Activated T-cell treated with anti-CD3 and anti-CD28 coated beads for 24 hours (primary cell): ENCODE measurements around the gene C5AR1.
"Not testable (repeated sequence)": the region's sequence is repeated elsewhere in the genome, so short reads cannot be mapped to it uniquely, and the experiment has no call there.

Experiments
- DNase-seq: peaks from one replicate; pipeline ENCODE4 v3.0.0-alpha.2; 2020; ENCODE audit warnings: low read depth

Gene C5AR1

DNA sequence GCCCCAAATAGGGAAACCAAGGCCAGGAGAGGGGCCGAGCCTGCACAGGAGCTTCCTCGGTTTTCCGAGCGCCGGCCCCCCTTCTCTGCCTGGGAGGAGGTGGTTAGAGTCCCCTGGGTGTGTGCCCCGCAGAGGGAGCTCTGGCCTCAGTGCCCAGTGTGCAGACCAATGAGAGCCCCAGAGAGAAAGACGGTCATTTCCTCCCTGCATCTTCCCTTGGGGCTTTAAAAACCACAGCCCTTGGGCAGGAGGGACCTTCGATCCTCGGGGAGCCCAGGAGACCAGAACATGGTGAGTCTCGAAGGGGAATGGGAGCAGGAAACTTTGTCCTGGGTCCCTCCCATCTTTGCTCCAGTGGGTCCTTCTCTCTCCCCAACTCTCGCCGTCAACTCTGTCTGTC, at the start of gene C5AR1:
TSS of gene C5AR1 (plus strand) at position 254 of the 400 bp plus-strand sequence. CDS start at position 289, 35 bp downstream.
- no peak for DNase-seq

DNA sequence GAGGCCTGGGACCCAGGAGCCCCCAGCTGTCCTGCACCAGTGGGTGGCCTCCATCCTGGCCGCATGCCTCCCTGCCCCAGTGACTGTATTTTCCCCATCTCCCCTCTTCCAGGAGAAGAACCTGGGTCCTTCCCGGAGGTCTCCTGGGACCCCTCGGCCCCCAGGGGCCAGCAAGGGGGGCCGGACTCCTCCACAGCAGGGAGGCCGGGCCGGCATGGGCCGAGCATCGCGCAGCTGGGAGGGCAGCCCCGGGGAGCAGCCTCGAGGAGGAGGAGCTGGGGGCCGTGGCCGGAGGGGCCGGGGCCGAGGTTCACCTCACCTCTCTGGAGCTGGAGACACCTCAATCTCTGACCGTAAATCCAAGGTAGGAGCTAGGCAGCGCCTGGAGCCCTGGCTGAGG, 49.2 kb upstream of the C5AR1 start:
- DNase-seq, result no peak

DNA sequence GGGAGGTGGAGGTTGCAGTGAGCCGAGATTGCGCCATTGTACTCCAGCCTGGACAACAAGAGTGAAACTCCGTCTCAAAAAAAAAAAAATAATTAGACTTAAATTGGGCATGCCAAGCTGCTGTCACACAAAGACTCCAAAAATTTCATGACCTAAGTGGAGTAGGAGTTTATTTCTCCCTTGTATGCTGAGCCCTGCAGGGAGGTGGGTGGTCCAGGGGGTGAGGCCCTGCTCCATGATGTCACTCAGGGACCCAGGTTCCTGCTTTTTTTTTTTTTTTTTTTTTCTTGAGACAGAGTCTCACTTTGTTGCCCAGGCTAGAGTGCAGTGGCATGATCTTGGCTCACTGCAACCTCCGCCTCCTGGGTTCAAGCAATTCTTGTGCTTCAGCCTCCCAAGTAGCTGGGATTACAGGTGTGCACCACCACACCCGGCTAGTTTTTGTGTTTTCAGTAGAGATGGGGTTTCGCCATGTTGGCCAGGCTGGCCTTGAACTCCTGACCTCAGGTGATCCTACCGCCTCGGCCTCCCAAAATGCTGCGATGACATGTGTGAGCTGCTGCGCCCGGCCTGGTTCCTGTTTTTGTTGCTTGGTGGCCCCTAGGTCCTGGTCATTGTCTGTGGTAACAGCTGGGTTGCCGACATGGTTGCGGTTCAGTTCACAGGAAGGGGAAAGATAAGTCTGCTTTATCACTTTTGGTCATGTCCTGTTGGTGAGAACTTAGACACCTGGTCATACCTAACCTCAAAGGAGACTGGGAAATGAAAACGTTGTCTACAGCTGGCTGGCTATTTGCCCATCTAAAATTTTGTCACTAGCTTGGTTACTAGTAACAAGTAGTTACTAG, 47.5 kb upstream of the C5AR1 start:
- DNase-seq, result not testable (repeated sequence)

DNA sequence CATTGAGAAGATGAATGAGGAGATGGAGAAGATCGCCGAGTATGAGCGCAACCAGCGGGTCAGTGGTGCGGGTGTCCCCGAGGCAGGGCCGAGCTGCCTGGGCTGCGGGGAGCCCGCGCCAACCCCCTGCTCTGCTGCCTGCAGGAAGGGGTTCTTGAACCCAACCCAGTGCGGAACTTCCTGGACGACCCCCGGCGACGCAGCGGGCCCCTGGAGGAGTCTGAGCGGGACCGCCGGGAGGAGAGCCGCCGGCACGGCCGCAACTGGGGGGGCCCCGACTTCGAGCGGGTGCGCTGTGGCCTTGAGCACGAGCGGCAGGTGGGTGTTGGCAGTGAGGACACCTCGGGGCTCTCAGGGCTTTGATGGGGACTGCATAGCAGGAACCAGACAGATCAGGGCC, 45.0 kb upstream of the C5AR1 start:
- DNase-seq, result no peak

DNA sequence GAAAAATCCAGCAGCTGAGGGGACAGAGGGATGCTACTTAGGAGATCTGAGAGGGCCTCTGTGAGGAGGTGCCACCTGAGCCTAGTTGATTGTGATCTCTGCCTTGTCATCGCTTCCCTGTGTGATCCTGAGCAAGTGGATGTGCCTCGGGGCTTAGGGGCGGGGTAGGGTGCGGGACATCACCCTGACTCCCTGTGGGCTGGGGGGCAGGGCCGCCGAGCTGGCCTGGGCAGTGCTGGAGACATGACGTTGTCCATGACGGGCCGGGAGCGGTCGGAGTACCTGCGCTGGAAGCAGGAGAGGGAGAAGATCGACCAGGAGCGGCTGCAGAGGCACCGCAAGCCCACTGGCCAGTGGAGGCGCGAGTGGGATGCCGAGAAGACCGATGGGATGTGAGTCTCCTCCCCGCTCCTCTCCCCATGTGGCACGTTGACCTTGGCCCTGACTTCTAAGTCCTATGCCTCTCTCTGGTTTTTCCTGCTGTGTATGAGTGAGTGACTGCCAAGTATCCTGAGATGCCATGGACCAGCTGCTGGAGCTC, 43.2 kb upstream of the C5AR1 start:
- no peak for DNase-seq

DNA sequence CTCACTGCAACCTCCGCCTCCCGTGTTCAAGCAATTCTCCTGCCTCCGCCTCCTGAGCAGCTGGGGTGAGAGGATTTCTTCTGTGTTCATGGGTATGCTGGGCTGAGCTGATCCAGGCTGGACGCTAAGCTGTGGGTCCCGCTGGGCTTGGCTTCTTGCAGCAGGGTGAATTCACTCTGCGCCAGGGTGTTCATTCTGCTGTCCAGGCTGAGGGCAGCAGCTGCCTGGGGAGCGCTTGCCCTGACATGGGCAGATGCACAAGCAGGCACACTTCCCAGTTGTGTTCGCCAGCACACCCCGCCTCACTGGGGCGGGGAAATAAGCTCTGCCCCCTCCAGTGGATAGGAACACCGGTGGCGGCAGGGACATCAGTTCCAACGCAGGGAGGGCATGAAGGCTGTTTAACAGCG, 42.3 kb upstream of the C5AR1 start:
- no peak for DNase-seq

DNA sequence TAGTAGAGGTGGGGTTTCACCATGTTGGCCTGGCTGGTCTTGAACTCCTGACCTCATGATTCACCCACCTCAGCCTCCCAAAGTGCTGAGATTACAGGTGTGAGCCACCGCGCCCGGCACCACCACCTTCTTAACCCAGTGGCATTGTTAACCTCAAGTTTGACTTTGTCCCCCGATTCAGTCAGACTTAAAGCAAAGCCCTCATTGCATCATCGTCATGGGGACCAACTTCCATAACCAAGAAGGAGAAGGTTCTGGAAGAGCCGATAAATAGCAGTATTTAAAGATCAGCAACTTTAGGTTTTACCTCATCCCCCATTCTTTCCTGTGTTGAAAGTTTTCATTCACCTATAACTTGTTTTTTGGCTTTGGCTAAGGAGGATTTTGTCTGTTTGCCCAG, 41.6 kb upstream of the C5AR1 start:
- no peak for DNase-seq

DNA sequence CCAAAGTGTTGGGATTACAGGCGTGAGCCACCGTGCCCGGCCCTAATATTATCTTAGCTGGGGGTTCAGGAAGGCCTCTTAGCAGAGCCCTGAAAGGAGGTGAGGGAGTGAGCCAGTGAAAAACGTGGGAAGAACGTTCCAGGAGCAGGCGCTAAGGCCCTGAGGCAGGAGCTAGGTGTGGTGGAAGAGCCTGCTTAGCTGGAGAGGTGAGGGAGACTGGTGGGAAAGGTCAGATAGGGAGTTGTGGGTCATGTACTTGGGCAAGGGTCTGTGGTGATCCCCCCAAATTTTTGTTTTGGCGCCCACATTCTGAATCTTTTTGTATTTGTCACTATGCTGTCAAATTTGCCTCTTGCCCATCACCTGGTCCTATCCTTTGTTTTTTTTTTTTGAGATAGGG, 40.1 kb upstream of the C5AR1 start:
- no peak for DNase-seq

DNA sequence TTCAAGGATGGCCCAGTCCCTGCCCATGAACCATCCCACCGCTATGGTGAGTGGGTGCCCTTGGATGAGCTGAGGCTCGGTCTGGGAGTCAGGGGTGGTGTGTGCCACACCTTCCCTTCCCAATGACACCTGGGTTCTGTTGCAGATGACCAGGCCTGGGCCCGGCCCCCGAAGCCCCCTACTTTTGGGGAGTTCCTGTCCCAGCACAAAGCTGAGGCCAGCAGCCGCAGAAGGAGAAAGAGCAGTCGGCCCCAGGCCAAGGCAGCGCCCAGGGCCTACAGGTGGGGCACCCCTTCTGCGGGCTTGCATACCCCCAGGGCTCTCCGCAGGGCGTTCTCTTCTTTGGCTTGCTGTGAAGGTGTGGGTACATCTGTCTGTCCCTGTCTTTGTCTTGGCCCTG, 39.3 kb upstream of the C5AR1 start:
- no peak for DNase-seq

DNA sequence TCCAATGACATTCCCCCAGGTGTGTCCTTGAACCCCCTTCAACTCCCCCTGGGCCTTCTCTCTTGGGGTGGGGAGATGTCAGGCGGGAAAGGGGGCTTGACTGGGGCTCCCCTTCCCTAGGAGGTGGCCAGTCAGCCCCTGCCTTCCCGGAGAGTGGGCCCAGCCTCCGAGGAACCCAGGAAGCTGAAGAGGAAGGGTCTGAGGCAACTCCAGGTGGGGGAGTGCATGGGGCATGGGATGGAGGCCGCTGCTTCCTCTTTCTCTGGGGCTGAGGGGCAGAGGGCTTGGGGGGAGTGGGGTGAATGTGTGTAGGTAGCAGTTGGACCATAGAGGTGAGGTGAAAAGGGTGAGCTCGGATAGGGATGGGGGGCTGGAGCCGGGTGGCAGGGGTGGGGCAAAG, 37.7 kb upstream of the C5AR1 start:
- DNase-seq, result no peak

DNA sequence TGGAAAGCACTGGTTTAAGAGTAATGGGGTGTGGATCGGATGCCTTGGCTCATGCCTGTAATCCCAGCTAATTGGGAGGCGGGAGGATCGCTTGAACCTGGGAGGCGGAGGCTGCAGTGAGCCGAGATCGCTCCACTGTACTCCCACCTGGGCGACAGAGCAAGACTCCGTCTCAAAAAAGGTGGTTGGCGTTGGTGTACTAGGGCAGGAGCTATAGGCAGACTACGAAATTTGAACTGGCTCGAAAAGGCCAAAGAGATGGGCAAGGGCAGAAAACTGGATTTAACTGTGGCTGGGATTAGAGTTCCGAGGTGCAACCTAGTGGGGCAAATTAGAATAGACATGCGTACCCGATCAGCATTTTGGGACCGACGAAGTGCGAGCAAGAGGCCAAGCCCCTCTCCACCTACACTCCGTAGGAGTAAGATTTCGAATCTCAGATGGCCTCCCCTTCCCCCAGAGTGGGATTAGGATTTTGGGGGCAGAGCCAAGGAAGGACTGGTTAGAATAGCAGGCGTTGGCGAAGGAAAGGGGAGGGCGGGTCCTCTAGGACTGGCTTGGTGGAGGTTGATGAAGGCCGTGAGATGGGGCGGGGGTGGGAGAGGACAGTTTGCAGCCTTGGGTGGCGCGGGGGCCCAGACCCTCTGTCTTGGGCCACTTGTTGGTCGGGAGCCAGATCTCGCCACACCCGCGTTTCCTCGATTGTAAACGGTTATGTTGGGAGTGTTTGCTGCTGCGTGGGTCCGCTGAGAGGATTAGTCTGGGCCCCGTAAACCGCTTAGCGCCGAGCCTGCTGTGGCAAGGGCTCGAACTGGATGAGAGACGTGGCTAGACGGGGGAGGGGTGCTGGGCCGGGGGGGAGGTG, 37.0 kb upstream of the C5AR1 start:
- DNase-seq, result no peak

DNA sequence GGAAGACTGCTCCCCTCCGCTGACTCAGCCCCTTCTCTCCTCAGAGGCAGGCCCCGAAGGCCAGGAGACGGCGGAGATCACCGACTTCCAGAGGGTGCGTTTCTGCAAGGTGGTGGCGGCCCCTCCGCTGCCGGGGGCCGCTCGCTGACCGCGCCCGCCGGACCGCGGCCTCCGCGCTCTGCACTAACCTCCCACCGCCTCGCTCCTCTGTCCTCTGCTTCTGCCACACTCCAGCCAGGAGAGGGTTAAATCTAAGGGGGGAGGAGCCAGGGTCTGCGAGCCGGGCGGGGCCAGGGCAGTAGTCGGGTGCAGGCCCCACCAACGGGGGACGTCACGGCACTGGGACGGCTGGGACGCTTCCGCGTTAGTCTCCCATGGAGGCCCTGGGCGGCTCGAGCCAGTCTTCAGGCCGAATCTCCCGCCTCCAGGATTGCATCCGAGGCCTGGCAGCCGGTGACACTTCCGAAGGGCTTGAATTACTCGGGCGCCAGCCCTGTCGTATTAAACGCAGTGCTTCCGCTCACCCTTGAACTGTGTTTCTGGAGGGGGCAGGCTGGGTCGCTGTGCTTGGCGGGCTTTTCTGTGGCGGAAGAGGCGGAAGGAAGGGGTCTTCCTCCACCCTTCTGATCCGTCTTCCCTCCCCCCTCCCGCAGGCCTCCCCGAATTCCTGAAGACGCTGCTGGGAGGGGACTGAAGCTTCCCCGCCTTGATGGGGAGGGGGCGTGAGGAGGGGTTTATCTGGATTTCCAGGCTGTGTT, 36.2 kb upstream of the C5AR1 start:
- peak; percentile 84 for DNase-seq

DNA sequence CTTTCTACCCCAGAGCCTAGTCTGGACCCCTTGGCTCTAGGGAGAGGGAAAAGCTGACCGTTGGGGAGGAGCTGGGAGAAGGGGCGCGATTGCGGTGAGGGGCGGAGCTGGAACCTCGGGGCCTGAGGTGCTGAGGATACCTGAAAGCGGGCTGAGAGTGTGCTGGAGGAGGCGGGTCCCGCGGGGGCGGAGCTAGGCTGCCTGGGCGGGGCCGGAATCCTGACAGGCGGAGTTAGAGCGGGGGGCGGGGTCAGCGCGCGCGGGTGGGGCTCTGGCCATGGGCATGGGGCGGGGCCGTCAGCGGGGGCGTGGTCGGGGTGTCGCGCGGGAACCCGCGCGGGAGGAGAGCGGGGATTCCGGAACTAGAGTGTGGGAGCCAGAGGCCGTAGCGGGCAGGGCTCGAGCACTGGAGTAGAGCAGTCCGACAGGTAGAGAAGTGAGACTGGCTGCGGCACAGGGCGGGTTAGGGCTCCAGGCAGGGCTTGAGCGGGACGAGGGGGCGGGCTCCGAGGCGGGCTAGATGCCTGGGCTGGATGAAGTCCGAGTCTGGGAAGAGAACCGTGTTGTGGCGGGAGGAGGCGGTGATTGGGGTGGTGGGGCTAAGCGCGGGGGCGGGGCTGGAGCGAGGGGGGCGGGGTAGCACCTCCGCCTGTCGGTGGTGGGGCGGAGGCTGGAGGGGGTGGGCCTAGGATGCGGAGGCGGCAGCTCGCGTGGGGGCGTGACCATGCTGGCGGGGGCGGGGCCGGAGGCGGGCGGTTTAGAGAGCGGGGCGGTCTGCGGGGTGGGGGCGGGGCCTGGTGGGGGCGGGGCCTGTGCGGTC, 35.4 kb upstream of the C5AR1 start, which contains the start of gene INAFM1:
TSS of gene INAFM1 (plus strand) at position 815 of the 820 bp plus-strand sequence. CDS start 35 bp downstream, outside the sequence.
- DNase-seq, result peak; percentile 97

DNA sequence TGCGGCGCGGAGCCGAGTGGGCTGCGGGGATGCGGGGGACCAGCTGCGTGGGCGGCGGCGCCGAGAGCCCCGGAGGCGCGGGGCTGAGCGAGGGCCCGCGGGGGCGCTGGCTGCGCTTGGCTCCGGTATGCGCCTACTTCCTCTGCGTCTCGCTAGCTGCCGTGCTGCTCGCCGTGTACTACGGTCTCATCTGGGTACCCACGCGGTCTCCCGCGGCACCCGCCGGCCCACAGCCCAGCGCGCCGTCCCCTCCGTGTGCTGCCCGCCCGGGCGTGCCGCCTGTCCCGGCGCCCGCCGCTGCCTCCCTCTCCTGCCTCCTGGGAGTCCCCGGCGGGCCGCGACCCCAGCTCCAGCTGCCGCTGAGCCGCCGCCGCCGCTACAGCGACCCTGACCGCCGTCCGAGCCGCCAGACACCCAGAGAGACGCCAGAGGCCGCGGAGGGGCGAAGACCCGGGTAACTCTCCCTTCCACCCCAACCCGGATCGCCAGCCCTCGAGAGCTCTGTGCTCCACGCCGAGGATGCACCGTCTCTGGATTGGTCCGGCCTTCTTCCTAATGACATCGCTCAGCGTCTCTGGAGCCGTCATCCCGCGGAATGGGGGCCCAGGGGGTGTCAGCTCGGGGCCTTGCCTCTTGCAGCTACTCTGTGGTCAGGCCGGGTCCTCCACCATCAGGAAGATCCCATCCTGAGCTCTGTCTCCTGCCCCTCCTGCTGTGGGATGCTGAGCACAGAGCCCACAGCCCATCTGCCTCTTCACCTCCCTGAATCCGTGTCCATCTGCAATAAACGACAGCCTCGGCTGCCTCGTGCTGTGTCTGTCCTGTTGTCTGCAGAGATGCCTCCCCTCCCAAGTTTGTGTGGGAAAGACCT, 34.5 kb upstream of the C5AR1 start:
- DNase-seq, result no peak

DNA sequence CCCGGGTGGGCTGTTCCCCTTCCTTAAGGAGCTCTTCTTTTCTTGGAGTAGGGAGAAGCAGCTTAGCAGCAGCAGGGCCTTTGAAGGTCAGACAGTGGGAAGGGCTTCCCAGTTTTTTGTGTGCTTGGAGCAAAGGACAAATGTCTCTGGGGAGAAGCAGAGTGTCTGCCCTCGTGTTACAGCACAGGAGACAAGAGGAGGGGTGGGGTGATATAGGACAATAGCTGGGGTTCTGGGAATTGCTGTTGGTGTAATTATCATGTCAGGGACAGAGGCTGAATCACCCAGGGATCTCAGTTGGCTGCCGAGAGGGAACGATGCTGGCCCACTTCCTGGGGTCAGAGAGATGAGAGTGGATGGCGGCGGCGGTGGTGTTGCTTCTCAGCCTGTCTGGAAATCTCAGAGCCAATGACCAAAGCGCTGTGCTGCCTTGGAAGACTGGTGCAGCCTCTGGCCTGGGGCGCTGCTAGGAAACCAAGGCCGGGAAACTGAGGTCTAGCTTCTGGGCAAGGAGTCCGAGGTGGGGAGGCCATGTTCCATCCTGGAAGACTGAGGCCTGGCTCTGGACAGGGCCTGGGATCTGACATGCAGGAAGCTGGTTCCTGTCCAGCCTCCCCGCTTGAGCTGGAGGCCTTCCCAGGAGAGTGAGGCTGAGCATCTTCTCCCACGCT, 33.7 kb upstream of the C5AR1 start:
- no peak for DNase-seq

DNA sequence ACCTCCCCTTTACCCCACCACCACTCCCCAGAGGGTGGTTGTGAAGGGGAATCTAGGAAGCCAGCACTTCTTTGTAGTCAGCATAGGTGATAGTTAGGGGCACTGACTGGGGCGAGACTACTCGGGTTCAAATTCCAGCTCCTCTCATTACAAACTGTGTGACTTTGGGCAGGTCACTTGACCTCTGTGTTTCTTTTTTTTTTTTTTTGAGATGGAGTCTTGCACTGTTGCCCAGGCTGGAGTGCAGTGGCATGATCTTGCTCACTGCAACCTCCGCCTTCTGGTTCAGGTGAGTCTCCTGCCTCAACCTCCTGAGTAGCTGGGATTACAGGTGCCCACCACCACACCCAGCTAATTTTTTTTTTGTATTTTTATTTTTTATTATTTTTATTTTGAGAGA, 33.1 kb upstream of the C5AR1 start:
- not testable (repeated sequence) for DNase-seq

DNA sequence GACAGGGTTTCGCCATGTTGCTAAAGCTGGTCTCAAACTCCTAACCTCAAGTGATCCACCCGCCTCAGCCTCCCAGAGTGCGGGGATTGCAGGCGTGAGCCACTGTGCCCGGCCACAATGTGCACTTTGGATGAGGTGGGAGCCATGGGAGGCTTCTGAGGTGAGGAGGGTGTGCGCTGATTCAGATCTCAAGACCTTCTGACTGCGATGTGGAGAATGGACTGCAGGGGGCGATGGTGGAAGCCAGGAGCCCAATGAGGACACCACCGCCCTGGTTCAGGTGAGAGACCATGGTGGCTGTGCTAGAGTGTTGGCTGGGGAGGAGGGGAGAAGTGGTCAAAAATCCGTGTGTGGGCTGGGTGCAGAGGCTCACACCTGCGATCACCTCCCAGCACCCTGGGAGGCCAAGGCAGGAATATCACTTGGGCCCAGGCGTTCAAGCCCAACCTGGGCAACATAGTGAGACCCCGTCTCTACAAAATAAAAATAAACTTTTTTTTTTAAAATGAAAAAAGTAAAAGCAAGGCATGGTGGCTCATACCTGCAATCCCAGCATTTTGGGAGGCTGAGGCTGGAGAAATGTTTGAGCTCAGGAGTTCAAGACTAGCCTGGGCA, 29.4 kb upstream of the C5AR1 start:
- peak; percentile 47 for DNase-seq

DNA sequence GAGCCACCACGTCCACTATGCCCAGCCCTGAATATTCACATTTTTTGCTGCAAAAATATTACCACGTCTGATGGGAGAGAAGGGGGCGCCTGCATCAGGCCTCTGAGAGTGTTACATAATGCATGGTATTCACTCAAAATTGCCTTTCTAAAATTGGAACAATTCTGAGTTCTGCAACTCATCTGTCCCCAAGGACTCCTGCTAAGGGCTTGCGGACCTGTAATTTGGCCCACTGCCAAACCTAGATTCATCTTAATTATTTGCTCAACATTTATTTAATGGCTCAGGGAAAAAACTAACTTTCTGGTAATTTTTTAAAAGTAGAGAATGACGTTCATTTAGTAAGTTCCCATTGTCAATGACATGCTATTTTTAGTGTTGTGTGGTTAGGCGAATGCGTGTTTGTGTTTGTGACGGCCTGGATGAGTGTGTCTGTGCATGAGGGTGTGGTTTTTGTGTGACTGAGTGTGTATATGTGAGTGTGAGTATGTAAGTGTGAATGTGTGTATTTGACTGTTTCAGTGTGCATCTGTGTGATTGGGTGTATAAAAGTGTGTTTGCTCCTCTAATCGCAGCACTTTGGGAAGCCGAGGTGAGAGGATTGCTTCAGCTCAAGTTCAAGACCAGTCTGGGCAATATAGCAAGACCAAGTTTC, 26.1 kb upstream of the C5AR1 start:
- DNase-seq, result no peak
